OCI-M2 (cell line): Measurements from ENCODE around the gene SNUPN.
"Not testable (repeated sequence)": the region's sequence is repeated elsewhere in the genome, so short reads cannot be mapped to it uniquely, and the experiment has no call there.

Experiments
- DNase-seq: peaks from one replicate; lab custom pipeline; 2025; ENCODE audit not compliant: unreplicated experiment; lab: John Stamatoyannopoulos, UW

The SNUPN gene

DNA sequence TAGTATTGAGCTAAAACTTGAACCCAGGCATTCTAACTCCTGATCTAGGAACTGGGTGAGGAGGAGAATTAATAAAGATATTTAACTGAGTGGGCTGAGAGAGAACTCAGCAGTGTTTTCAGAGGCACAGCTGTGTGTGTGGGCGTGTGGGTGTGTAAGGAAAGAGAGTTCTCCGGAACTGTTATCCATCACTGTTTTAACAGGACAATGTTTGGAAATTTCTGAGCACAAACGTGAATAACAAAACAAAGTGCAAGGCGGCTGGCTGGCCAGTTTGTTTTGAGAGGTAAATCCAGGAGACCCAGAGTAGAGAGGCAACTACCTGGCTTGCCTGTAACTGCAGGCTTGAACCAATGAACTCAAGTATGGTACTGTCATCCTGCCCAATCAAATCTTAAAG lies 41.4 kb downstream of the SNUPN start:
- no peak for DNase-seq

DNA sequence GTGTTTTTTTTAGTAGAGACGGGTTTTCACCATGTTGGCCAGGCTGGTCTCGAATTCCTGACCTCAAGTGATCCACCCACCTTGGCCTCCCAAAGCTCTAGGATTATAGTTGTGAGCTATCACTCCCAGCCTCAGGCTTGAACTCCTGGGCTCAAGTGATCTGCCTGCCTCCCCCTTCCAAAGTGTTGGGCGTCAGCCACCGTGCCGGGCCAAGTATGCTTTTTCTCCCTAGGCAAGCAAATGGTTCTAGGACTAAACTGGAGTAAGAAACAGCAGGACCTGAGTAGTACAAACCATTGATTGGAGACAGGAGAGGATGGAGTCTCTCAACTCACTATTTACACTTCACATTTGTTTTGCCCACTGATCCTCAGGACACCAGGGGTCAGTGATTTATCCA lies 41.8 kb downstream of the SNUPN start:
- DNase-seq = no peak

DNA sequence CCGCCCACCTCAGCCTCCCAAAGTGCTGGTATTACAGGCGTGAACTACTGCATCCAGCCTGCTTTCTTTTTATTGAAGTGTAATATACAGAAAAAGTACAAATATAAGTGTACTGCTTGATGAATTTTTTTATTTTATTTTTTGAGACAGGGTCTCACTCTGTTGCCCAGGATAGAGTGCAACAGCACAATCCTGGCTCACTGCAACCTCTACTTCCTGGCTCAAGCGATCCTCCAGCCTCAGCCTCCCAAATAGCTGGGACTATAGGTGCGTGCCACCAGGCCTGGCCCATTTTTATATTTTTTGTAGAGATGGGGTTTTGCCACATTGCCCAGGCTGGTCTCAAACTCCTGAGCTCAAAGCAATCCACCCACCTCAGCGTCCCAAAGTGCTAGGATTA lies 42.6 kb downstream of the SNUPN start:
- not testable (repeated sequence) for DNase-seq

DNA sequence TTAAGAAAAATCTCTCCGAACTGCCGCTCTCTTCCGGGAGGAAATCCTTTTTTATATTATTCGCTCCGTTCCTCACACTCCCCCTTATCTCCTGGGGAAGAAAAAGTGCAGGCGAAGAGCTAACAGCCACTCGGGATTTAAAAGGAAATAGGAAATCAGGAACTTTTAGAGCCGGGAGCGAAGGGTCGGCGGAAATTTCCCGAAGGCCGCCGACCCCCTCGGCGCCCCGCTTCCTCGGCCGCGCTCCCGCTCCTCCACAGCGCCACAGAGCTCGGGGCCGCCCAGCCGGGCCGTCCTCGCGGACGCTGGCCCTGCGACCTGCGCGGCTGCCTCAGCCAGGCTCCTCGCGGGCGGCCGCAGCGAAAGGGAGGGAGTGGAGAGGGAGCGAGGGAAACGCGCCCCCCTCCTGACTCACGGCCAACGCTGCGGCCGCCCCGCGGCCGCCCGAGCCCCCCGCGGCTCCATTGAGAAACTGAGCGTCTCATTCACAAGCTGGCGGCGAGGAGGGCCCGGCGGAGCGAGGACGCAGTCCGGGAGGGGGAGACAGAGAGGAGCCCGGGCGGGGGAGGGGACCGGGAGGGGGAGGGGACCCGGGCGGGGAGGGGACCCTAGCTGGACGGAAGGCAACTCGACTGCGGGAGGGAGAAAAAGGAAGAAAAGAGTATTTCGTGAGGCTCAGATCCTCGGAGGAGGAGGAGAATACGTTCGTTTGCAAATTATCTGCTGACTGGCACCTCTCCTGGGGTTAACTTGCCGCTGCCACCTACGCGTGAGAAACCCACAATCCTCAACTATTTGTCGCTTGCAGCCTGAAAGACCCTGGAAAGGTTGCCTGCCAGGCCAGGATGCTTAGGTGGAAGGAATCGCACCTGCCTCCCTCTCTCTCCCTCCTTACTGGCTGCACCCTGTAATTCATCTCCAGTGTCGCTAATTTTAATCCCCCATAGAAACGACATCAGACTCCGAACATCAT lies 46.3 kb downstream of the SNUPN start, which contains the start of gene PTPN9:
PTPN9 (minus strand) TSS at position 368 of the 973 bp plus-strand sequence. CDS start 539 bp downstream, outside the sequence.
- peak; percentile 20 for DNase-seq

DNA sequence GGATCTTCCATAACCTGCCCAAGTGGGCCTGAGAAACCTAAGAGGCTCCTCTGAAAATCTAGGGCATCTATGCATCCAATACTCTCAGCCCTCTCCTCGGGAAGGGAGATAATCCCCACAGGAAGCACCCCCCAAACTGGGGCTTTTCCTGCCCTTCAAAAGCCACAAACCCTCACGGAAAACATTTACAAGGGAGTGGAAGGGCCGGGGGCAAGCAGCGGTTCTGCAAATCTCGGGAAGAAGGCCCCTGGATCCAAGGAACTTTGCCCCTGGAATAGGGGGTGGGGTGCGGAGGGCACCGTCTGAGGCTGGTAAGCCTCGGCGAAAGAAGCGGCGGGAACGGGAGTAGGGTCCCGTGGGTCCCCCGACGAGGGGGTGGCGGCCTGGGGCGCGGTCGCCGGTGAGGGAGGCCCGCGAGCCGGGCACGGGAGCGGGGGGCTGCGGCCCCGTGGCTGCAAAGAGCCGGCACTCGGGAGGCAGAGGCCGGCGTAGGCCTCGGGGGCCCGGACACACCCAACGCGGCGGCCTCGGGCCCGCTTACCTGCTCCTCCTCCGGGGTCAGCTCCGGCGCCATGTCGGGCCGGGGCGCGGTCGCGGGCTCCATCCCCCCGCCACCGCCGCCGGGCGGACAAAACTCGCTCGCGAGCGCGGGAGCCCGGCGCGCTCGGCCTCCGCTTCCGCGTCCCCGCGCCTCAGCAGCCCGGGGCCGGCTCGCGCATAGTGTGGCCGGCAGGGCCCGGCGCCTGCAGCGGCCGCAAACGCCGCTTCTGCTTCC lies 47.2 kb downstream of the SNUPN start:
- no peak for DNase-seq

DNA sequence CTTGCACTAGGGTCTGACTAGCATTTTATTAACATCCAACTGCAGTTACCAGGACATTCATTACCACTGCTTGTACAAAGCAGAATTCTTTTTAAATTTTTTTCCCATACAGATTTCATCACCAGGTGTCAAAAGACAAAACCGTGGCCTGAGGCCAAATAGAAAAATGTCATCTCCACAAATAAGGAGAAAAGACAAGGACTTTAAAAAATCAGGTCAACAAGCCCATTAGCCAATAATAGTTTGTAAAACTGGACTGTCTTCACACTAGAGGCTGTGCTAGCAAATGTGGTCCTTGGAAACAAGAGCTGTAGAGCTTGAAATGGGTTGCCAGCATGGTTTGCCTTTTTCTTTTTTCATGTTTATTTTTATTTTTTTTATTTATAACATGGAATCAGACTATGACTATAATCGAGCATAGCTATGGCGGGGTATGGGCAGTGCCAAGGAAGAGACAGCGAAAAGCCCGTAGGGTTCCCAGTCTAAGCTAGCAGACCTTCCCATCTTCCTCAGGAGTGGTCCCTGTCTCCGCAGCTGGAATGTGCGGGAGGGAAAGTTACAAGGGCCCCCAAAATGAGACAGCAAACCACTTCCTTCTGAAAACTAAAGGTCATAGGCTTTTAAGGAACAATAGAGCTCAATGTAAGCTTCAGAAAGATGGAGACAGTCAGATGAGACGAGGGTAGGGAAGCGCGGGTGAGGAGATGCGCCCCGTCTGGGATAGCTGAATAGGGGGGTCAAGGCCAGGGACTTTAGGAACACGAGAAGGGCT lies 47.9 kb downstream of the SNUPN start:
- no peak for DNase-seq

DNA sequence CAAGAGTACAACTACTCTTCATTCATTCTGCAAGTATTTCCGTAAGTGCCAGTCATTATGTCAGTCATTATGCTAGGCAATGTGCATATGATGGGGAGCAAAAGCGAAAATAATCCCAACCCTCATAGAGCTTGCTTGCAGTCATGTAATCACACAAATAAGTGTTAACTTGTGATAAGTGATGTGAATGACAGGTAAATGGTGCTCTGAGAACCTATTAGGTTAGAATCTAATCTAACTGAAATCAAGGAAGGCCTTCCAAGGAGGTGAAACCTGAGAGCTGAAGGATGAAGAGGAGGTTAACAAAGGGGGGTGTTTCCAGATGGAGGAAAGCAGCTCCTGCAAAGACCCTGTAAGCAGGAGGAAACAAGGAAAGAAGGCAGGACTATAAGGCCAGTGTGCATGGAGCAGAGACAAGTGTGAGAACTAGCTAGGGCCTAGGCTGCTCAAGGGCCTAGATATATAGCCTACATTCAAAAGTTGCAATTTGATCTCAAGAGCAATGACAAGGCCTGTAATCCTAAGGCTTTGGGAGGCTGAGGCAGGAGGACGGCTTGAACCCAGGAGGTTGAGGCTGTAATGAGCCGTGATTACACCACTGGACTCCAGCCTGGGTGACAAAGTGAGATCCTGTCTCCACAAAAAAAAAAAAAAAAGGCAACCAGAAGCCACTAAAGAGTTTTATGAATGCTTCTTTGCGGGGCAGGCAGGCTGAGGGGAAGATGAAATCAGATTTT lies 51.7 kb downstream of the SNUPN start:
- no peak for DNase-seq

DNA sequence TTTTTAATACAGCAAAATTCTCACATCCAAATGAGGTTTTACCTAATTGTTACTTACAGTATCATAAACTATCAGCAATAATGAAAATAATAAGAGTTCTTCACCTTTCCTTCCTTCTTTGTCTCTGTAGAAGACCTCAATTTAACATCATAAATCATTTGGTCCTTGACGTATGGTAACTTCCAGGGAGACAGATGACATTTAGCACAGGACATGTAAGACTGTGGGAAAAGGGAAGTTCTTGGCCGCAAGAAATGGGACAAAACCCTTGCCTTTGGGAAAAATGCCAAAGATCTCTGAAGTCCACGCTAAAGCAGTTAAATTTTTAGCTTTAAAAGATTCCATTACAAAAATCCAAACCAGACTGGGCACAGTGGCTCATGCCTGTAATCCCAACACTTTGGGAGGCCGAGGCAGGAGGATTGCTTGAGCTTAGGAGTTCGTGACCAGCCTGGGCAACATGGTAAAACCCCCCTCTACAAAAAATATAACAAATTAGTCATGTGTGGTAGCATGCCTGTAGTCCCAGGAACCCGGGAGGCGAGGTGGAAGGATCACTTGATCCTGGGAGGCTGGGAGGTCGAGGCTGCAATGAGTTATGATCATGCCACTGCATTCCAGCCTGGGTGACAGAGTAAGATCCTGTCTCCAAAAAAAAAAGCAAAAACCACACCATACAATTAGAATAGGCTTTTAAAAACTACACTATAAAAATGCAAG lies 55.2 kb downstream of the SNUPN start:
- no peak for DNase-seq

DNA sequence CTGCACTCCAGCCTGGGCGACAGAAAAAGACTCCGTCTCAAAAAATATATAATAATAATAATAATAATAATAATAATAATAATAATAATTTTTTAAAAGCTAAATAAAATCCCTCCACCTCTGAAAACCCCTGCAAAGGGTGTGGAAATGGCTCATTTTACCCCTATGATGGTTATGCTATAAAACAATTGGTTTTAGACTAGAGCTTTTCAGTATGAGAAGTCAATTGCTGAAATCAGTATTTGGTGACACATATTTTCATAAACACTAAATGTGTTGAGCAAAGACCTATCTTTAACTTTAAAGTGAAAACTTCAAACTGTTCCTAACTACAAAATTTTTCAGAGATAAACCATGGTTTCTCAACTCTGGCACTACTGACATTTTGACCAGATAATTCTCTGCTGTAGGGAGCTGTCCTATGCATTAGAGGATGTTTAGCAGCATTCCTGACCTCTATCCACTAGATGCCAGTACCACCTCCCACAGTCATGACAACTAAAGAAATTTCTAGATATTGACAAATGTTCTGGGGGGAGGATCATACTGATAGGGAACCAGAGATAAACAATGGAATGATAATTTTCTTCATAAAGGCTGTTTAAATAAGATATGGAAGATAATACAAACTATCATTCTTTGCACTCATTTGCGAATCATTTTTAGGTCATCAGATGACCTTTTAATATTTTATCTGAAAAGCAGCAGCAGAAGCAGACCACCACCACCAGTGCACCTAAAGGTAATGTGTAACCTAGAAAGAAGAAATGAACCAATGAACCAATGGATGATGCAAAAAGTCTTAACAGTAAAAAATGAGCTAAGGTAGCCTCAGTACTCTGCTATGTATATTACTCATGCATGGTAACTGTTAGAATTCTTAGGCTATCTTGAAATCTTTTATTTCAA lies 60.2 kb downstream of the SNUPN start:
- no peak for DNase-seq

DNA sequence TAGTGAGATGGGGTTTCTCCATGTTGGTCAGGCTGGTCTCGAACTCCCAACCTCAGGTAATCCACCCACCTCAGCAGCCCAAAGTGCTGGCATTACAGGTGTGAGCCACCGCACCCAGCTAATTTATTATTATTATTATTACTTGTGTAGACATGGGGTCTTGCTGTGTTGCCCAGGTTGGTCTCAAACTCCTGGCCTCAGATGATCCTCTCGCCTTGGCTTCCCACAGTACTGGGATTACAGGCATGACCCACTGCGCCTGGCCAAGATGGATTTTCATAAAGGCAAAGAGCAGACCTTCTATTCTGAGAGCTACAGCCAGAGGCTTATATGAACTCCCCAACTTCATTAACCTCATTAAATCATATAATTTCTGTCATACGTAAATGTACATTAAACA lies 63.6 kb downstream of the SNUPN start:
- DNase-seq = no peak

DNA sequence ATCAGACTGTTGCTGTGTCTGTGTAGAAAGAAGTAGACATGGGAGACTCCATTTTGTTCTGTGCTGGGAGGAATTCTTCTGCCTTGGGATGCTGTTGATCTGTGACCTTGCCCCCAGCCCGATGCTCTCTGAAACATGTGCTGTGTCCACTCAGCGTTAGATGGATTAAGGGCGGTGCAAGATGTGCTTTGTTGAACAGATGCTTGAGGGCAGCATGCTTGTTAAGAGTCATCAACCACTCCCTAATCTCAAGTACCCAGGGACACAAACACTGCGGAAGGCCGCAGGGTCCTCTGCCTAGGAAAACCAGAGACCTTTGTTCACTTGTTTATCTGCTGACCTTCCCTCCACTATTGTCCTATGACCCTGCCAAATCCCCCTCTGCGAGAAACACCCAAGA lies 66.2 kb downstream of the SNUPN start:
- DNase-seq = peak; percentile 4

DNA sequence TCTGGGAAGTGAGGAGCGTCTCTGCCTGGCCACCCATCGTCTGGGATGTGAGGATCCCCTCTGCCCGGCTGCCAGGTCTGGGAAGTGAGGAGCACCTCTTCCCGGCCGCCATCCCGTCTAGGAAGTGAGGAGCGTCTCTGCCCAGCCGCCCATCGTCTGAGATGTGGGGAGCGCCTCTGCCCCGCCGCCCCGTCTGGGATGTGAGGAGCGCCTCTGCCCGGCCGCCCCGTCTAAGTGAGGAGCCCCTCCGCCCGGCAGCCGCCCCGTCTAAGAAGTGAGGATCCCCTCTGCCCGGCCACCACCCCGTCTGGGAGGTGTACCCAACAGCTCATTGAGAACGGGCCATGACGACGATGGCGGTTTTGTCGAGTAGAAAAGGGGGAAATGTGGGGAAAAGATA lies 66.6 kb downstream of the SNUPN start:
- not testable (repeated sequence) for DNase-seq

DNA sequence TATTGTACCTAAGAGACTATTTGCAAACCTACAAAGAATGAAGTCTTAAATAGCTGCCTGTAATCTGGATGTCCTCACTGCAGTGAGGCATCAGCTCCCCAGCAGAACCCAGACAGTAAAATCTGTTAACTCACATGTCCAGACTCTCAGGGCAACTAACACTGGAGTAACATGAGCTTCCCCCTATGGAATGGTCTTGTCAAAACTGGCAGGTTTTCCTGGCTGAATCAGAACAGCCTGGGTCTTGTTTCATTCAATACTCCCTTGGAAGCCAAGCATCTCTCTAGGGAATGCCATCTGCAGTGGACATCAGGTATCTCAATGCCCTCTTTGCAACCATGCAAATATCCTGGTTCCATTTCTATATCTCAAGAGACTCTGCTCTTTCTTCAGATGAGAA lies 70.8 kb downstream of the SNUPN start:
- DNase-seq = no peak

DNA sequence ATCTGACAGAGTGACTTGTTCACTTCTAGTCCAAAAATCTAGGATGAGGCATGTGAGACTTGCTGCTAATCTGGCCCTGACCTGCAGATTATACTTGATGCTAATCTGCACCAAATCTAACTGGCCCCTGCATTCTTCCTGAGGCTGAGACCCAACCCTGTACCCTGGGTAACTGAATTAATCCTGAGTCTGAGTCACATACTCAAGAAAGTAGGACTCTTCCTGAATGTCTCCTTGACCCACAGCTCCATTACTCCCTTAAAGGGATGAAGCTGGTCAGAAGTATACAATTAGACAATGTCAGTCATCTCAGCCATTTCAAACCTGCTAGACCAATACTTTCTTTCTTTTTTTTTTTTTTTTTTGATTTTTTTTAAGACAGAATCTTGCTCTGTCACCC lies 71.9 kb downstream of the SNUPN start:
- no peak for DNase-seq

DNA sequence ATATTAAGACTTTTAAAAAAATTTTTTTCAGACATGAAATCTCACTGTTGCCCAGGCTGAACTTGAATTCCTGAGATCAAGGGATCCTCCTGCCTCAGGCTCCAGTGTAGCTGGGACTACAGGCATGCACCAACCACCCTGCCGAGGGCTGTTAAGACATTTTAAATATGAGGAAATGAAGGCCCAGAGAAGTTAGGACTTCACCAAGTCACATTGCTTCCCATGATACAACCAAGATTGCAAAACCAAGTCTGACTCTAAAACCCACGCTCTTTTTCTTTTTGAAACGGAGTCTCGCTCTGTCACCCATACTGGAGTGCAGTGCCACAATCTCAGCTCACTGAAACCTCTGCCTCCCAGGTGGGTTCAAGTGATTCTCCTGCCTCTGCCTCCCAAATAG lies 74.4 kb downstream of the SNUPN start:
- DNase-seq = no peak
